A549 (cell line): Measurements from ENCODE around the gene ELMO2. TPM values are rescaled to one million over a fixed set of nuclear protein-coding genes. Genes with fewer than 3 reads are reported as not detected.

ENCODE experiments used
- ATAC-seq, 2 experiments: fragments of 200-7000 bp in 1 of 2; fragments of >200 bp in 1 of 2; cut with Nextera tagmentation in 1 of 2; cut with Tn5 transposase in 1 of 2; 3 replicates each; pipeline versions ENCODE4 v1.8.0 to v1.9.1; 2018 to 2020; ENCODE audit warnings: mild to moderate bottlenecking in 1 of 2, moderate library complexity in 1 of 2
- CTCF ChIA-PET: fragments of 300-600 bp; sonication (Branson Sonifier 250); formaldehyde crosslinking; extraction: SDS; loops from one replicate; lab custom pipeline; 2021; ENCODE audit warnings: antibody characterized with exemption, inconsistent platforms; lab: Yijun Ruan, JAX
- POLR2A ChIA-PET: fragments of 350-600 bp; formaldehyde crosslinking; extraction: SDS; loops from one replicate; lab custom pipeline; 2021; ENCODE audit warnings: antibody characterized with exemption, inconsistent platforms; lab: Yijun Ruan, JAX
- DNase-seq, 2 experiments: peaks; one replicate each; pipeline versions ENCODE4 v3.0.0 to v3.0.0-alpha.2; 2011 to 2016; ENCODE audit warnings: low read depth in 1 of 2, low spot score in 1 of 2
- FAIRE-seq: peaks from 2 replicates; lab custom pipeline; 2011; peaks lifted over from hg19 to GRCh38; lab: Jason Lieb, UNC
- H3K27ac ChIP-seq, 2 experiments: fragments of >200 bp; sonication (Bioruptor Twin); formaldehyde crosslinking; 3 replicates each; pipeline ENCODE4 v1.5.1; 2016 to 2017
- H3K4me1 ChIP-seq: fragments of >200 bp; sonication (Bioruptor Twin); formaldehyde crosslinking; 3 replicates; pipeline ENCODE4 v1.6.1; 2016
- H3K4me2 ChIP-seq: fragments of >200 bp; sonication (Bioruptor Twin); formaldehyde crosslinking; 3 replicates; pipeline ENCODE4 v1.6.1; 2016
- H3K4me3 ChIP-seq: fragments of >200 bp; sonication (Bioruptor Twin); formaldehyde crosslinking; 3 replicates; pipeline ENCODE4 v1.5.1; 2016
- H3K9me3 ChIP-seq: fragments of >200 bp; sonication (Bioruptor Twin); formaldehyde crosslinking; 3 replicates; pipeline ENCODE4 v1.6.1; 2016
- BHLHE40 ChIP-seq: IDR thresholded peaks from 2 replicates; pipeline ENCODE4 v1.6.1; 2012; ENCODE audit warnings: low read depth, low read length, inconsistent platforms
- CBX2 ChIP-seq: fragments of 200-600 bp; sonication (generic); IDR thresholded peaks from 2 replicates; pipeline ENCODE4 v1.6.1; 2016; ENCODE audit warnings: low read depth, mild to moderate bottlenecking, borderline replicate concordance
- CHD2 ChIP-seq: fragments of 150-350 bp; IDR thresholded peaks from 2 replicates; pipeline ENCODE4 v1.6.1; 2014; ENCODE audit warnings: low read length; ENCODE audit not compliant: partially characterized antibody
- E2F6 ChIP-seq: IDR thresholded peaks from 2 replicates; pipeline ENCODE4 v1.6.1; 2012; ENCODE audit warnings: low read depth, borderline replicate concordance
- FOSB ChIP-seq: fragments of 250-450 bp; sonication (Bioruptor Pico); IDR thresholded peaks from 2 replicates; pipeline ENCODE4 v1.5.0; 2020; ENCODE audit warnings: mild to moderate bottlenecking, moderate library complexity
- HOXA7 ChIP-seq: fragments of 250-450 bp; sonication (Bioruptor Pico); IDR thresholded peaks from 2 replicates; pipeline ENCODE4 v1.5.0; 2020; ENCODE audit warnings: mild to moderate bottlenecking, moderate library complexity
- HOXB13 ChIP-seq: fragments of 250-450 bp; sonication (Bioruptor Pico); IDR thresholded peaks from 2 replicates; pipeline ENCODE4 v1.5.0; 2020; ENCODE audit warnings: low read depth, mild to moderate bottlenecking, moderate library complexity
- HOXB5 ChIP-seq: fragments of 250-450 bp; sonication (Bioruptor Pico); IDR thresholded peaks from 2 replicates; pipeline ENCODE4 v1.5.0; 2020; ENCODE audit warnings: mild to moderate bottlenecking, moderate library complexity
- JUNB ChIP-seq: fragments of >200 bp; sonication (Bioruptor Twin); formaldehyde crosslinking; IDR thresholded peaks from 2 replicates; pipeline ENCODE4 v1.6.1; 2016
- MAZ ChIP-seq: fragments of 150-350 bp; IDR thresholded peaks from 2 replicates; pipeline ENCODE4 v1.6.1; 2014; ENCODE audit warnings: antibody characterized with exemption, low read depth, low read length, borderline replicate concordance
- NPAS2 ChIP-seq: fragments of 250-450 bp; sonication (Bioruptor Pico); IDR thresholded peaks from 2 replicates; pipeline ENCODE4 v1.8.0; 2022; ENCODE audit warnings: mild to moderate bottlenecking, moderate library complexity, borderline replicate concordance
- NR3C1 ChIP-seq: fragments of >200 bp; sonication (Bioruptor Twin); formaldehyde crosslinking; IDR thresholded peaks from 3 replicates; pipeline ENCODE4 v1.6.1; 2017
- POLR2A ChIP-seq: IDR thresholded peaks from 2 replicates; pipeline ENCODE4 v1.6.1; 2012; ENCODE audit warnings: mild to moderate bottlenecking, low read length
- RFX5 ChIP-seq: fragments of 450-650 bp; IDR thresholded peaks from 2 replicates; pipeline ENCODE4 v1.7.1; 2014; ENCODE audit warnings: antibody characterized with exemption, mild to moderate bottlenecking, moderate library complexity
- ZC3H11A ChIP-seq: fragments of 450-650 bp; IDR thresholded peaks from 2 replicates; pipeline ENCODE4 v1.6.1; 2014; ENCODE audit warnings: antibody characterized with exemption, mild to moderate bottlenecking
- ZSCAN20 ChIP-seq: fragments of 250-450 bp; sonication (Bioruptor Pico); IDR thresholded peaks from 2 replicates; pipeline ENCODE4 v1.8.0; 2022; ENCODE audit warnings: mild to moderate bottlenecking, moderate library complexity
- WGBS: methylation state at CpG from one replicate; pipeline ENCODE4 v1.1.6; 2017; ENCODE audit errors: missing lambda C conversion rate; 5-methylcytosine and 5-hydroxymethylcytosine counted together
- polyA plus RNA-seq, 4 experiments: library from polyadenylated mRNA; depleted of rRNA in 3 of 4; stranded (reverse); fragments of >200 nt; fragmentation: RNase III in 1 of 4; extraction: RNeasy Plus Mini Kit Qiagen cat#74134 plus additional on column Dnase treatment in 1 of 4; gene quantifications; 2 replicates in 3 of 4; 3 replicates in 1 of 4; pipeline ENCODE4 v1.2.3, GENCODE V29; 2011 to 2017
- TF ChIP-seq, protein P1 (sequence below): fragments of >200 bp; sonication (Bioruptor Twin); formaldehyde crosslinking; IDR thresholded peaks from 3 replicates; pipeline ENCODE4 v1.6.1; 2016

Gene ELMO2
- polyA plus RNA-seq, 2 of the 4 experiments (the other 2 are of a cell fraction), result 23.4 to 25.1 TPM

- ATAC-seq, result peak in 1 of 2 experiments; percentile 24; a peak in 3 of 6 replicates
Measured at GRCh38 chr20:46341074-46342009, 65.1 kb downstream of the ELMO2 start.

GRCh38 chr20:46339037-46339436, 67.4 kb downstream of the ELMO2 start:
- WGBS, result 16% methylated on average over 7 of the region's 7 CpGs
- TF ChIP-seq MAZ (no peak), FOSB (CRISPR knock-in tag) (no peak), BHLHE40 (no peak), JUNB (no peak), ZSCAN20 (CRISPR knock-in tag) (no peak), E2F6 (no peak), CBX2 (no peak), ZC3H11A (no peak), RFX5 (no peak), HOXB13 (CRISPR knock-in tag) (no peak), HOXA7 (CRISPR knock-in tag) (no peak), POLR2A (no peak)
- TF ChIP-seq, protein P1, sequence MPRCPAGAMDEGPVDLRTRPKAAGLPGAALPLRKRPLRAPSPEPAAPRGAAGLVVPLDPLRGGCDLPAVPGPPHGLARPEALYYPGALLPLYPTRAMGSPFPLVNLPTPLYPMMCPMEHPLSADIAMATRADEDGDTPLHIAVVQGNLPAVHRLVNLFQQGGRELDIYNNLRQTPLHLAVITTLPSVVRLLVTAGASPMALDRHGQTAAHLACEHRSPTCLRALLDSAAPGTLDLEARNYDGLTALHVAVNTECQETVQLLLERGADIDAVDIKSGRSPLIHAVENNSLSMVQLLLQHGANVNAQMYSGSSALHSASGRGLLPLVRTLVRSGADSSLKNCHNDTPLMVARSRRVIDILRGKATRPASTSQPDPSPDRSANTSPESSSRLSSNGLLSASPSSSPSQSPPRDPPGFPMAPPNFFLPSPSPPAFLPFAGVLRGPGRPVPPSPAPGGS, result no peak
- ChIA-PET POLR2A (no interaction called here), CTCF (interaction anchor here (0.8 to 1.3 kb wide), 4 partner anchors 10 to 326 kb away, joined by 3 to 8 read pairs (median 4); no protein-coding TSS in a partner anchor)
- no peak for DNase-seq
- Histone ChIP-seq H3K27ac (no peak overlapping the region), H3K4me1 (no peaks in the 10 kb centered on the region), H3K4me2 (no peak overlapping the region), H3K4me3 (no peak overlapping the region), H3K9me3 (no peaks in the 10 kb centered on the region)
- FAIRE-seq, result no peak
- no peak for ATAC-seq

More at GRCh38 chr20:46341074-46342009, 65.1 kb downstream of the ELMO2 start:
- no peak for TF ChIP-seq CHD2
- TF ChIP-seq MAZ, result no peak
- TF ChIP-seq NR3C1, result no peak
- TF ChIP-seq, all 56 proteins: peak for 0
- Histone ChIP-seq H3K9me3 (no peaks in the 10 kb centered on the region), H3K4me2 (no peak overlapping the region), H3K4me3 (no peak overlapping the region), H3K4me1 (no peaks in the 10 kb centered on the region), H3K27ac (no peak overlapping the region)
- POLR2A ChIA-PET, result no interaction called here
- CTCF ChIA-PET, result interaction anchor here (1.2 to 2.4 kb wide), 4 partner anchors 15 to 371 kb away, joined by 3 to 6 read pairs (median 5); no protein-coding TSS in a partner anchor
- FAIRE-seq (no peak), DNase-seq (no peak)
- WGBS, result 50% methylated on average over 23 of the region's 24 CpGs

GRCh38 chr20:46336735-46337134, 69.7 kb downstream of the ELMO2 start:
- no peak overlapping the region for H3K27ac ChIP-seq
- no peak for DNase-seq
- TF ChIP-seq NPAS2 (CRISPR knock-in tag) (no peak), HOXB5 (no peak)
- ChIA-PET CTCF (interaction anchor here (0.6 to 4.3 kb wide), 7 partner anchors 10 to 355 kb away, joined by 3 to 27 read pairs (median 3); no protein-coding TSS in a partner anchor), POLR2A (no interaction called here)
- no peaks in the 10 kb centered on the region for H3K4me1 ChIP-seq
- no peak for ATAC-seq
- no peak overlapping the region for H3K4me3 ChIP-seq
- FAIRE-seq, result no peak
- no peak overlapping the region for H3K4me2 ChIP-seq
- H3K9me3 ChIP-seq, result no peaks in the 10 kb centered on the region
- WGBS, result 20% methylated on average over 3 of the region's 3 CpGs
